ENCODE data around the gene TST. TPM values are rescaled to one million over a fixed set of nuclear protein-coding genes. Genes with fewer than 3 reads are reported as not detected.

TST gene
- total RNA-seq, 2 donors from 2014 or later: 8.9 to 9.3 TPM

DNA sequence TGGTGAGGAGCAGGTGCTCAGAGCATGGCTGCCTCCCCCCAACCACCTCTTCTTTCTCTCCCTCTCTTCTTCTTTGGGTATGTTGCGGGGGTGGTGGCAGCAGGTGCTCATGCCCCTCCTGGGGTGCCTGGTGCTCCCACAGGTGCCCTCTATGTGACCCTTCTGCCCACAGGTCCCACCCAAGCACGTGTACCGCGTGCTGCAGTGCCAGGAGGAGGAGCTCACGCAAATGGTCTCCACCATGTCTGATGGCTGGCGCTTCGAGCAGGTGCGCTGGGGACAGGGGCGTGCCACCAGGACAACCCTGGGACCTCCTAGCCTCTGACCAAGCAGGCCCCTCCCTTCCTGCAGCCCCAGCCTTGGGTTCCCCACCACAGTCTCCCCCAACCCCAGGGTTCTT is 38.0 kb upstream of the TST start:
- DNase-seq (ENCODE audit: low spot score): no peak
- intact Hi-C loops (cut with DNase I): no loop called here

DNA sequence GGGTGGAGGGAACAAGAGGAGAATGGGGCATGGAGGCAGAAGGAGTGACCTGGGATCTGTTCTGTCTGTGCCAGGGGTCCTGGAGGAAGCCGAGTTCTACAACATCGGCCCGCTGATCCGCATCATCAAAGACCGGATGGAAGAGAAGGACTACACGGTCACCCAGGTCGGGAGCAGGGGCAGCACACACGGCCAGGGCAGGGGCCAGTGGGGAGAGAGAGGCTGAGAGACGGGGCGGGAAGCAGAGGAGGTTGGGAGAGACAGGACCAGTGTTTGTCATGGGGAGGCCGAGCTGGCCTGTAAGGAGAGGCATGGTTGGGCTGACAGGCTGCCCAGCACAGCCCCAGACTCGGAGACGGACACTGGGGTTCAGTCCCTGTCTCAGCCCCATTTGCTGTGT is 37.0 kb upstream of the TST start:
- intact Hi-C loops (cut with DNase I): no loop called here

DNA sequence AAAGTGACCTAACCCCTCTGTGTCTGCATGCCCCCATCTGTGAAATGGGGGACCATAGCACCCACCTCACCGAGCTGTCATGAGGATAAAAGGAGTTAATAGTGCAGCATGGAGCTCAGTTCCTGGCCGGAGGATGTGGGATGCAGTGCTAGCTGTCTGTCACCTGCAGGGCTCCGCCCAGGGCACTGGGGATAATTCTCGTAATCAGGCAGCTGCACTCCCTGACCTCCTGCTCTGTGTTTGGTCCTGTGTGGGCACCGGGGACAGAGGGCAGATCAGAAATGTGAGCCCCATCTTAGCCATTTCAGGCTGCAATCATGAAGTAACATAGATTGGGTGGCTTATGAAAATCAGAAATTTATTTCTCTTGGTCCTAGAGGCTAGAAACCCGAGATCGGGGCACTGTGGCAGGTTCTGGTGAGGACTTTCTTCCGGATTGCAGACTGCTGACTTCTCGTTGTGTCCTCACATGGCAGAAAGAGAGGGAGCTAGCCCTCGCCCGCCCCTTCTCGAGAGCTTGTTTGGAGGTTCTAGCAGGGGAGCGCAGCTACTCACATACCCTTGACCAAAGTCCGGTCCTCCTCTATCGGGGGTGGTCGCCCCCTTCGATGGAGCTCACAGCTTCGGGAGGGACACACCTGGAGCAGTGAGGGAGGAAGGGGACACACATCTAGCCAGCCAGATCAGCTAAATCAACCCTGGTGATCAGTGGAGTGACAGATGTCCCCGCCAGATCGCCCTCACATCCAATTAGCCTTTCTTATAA is 35.5 kb upstream of the TST start:
- intact Hi-C loops (cut with DNase I): no loop called here
- DNase-seq (ENCODE audit: low spot score): no peak

More for the DNA sequence above, 37.0 kb upstream of the TST start:
- DNase-seq (ENCODE audit: low spot score): no peak

DNA sequence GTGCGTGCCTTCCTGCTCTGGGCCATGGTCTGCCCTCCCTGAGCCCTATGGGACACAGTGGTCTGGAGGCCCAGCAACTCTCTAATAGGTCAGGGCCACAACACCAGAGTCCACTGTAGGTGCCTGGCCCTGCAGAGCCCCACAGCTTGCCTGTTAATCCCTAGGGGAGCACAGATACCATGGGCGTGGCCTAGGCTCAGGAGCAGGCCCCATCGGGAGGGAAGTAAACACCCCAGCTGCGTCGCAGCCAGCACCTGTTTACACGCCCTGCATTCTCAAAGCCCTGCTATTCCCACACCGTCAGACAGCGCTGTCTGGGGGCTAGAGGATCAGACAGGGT is 34.8 kb upstream of the TST start:
- intact Hi-C loops (cut with DNase I): no loop called here
- no peak for DNase-seq (ENCODE audit: low spot score)

DNA sequence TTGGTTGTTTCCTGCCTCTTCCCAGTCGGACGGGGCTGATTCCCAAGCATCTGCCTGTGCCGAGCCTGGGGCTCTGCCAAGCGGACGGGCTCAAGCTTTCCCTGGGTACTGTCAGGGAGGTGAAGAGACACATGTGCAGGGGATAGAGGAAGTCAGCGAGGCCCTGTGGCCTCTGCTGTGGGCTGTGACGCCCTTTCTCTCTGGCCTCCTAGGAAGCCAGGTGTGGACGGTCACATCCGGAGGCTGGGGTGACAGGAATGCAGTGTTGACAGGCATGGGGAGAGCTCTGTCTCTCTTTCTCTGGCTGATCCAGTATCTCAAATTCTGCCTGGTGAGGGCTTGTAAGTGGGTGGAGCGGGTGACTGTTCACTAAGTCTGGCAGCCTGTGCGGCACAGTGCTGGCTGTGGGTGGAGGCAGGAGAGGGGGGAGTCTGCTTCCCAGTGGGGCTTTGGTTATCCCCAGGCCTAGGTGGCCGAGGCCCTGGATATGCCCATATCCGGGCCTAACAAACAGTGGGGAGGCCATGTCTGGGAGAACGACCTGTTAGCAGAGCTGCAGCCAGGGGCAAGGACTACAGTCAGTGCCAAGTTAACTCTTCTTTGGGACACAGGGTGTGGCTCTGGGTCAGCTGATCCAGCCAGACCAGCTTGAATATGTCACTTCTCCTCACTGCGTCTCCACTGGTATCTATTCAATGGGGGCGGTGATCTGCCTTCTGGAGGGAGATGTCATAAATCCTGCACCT is 34.2 kb upstream of the TST start:
- intact Hi-C loops (cut with DNase I): no loop called here
- DNase-seq (ENCODE audit: low spot score): no peak

DNA sequence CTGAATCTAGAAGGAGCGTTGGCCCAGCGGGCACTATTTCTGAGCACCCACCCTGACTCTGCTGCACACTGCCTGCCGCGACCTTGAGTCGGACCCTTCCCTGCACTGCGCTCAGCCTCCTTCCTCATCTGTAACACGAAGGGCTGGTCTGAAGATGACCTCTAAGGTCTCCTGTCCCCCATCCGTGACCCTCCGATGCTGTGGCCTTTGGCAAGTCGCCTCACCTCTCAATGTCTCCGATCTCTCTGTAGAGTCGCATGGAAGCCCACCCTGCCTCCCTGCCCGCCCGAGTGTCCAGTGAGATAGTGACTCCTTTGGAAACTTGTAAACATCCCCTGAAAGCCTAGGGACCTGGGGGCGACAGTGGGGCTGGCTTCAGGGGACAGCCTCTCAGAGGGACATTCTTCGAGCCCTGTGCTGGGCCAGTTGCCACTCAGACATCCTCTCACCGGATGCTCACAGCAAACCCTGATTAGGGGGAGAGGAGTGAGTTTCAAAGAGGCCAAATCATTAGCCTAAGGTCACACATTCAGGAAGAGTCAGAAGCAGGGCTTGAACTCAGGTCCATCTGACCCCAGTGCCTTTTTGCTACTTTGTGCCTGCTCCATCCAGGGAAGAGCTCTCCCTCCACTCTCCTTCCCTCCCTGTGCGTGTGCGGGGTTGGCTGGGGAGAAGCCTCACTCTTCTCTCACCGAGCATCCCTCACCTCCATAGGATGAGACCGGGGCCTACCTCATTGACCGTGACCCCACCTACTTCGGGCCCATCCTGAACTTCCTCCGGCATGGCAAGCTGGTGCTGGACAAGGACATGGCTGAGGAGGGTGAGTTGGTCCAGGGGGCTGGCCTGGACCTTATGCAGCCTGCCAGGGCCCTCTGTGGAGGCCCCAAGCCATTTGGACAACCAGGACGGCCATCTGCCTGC is 33.4 kb upstream of the TST start:
- DNase-seq (ENCODE audit: low spot score): peak; percentile 83
- intact Hi-C loops (cut with DNase I): no loop called here

DNA sequence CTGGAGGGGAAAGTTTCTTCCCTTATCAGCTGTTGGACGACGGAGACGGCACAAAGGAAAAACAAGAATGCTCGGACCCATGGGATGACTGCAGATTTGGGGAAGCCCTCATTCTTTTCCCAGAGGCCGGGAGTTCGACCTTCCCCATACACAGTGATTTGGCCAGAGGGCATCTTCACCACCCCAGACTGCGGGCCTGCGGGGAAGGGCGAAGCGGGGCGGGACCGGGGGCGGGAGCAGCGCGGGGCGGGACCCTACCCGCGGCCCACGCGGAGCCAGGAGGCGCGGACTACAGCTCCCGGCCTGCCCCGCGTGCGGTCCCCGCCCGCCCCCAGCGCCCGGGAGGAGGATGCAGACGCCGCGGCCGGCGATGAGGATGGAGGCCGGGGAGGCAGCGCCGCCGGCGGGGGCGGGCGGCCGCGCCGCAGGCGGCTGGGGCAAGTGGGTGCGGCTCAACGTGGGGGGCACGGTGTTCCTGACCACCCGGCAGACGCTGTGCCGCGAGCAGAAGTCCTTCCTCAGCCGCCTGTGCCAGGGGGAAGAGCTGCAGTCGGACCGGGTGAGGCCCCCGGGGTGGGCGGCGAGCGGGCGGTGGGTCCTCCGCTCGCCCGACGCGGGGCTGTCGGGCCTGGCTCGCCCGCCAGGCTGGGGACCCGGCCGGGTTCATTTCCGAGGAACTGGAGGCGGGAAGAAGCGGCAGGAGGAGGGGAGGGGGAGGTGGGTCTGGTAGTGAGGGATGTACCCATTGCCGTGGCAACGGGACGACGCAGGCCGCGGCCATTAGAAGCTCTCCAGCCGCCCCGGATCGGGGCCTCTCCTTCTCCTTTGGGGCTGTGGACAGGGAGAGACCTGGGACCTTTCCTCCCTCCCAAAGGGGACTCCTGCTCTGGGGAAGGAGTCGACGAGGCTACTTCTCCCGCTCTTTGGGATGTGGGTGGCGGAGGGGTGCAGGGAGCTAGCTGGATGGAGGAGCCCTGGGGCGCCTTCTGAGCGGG is 32.4 kb upstream of the TST start, which contains the start of gene KCTD17:
Gene KCTD17 (plus strand): TSS at position 352 of the 995 bp plus-strand sequence. CDS start 19 bp downstream, at position 371.
- DNase-seq (ENCODE audit: low spot score): peak; percentile 90
- intact Hi-C loops (cut with DNase I): no loop called here

DNA sequence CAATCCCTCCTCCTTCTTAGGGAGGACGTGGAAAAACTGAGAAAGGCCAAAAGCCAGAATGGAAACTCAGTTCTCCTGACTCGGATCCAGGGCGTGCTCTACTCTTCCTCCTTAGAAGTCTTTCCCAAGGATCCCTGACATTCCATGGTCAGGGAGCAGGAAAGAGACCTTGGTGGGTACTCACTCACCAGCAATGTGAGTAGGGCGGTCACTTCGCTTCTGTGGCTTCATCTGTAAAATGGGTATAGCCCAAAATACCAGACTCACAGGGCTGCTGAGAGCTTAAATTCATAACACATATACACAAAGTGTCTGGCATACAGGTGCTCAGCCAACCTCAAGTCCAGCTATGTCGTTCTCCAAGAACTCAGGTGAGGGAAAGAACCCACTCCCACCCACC is 31.7 kb upstream of the TST start:
- DNase-seq (ENCODE audit: low spot score): no peak
- intact Hi-C loops (cut with DNase I): no loop called here

DNA sequence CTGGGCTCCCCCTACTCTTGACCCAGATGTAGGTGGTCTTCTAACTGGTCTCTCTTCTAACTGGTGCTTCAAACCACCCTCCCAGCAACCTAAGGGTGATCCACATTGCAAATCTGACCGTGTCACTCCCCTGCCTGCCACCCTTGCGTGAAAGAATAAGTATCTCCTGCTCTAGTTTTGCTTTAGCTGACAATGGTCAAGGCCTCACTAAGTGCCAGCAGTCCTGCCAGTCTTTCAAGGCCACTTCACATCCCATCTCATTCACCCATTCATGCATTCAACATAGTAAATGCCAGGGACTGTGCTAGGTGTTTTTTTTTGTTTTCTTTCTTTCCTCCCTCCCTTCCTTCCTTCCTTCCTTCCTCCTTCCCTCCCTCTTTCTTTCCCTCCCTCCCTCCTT is 30.0 kb upstream of the TST start:
- no peak for DNase-seq (ENCODE audit: low spot score)
- intact Hi-C loops (cut with DNase I): no loop called here

DNA sequence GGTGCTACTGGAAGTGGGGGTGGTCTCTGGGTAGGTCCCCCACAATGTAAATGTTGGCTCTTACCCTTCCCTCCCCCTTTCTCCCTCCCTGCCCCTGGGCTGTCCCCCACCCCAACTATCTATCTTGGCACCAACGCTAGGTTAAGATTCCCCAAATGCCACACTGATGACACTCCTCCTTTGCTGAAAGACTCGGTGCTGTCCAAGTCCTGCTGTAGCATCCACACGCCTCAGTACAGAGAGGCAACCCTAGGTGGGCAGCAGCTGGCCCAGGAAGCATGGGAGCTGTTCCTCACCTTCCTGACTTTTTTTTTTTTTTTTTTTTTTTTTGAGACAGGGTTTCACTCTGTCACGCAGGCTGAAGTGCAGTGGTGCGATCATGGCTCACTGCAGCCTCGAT is 28.9 kb upstream of the TST start:
- DNase-seq (ENCODE audit: low spot score): no peak
- intact Hi-C loops (cut with DNase I): no loop called here

DNA sequence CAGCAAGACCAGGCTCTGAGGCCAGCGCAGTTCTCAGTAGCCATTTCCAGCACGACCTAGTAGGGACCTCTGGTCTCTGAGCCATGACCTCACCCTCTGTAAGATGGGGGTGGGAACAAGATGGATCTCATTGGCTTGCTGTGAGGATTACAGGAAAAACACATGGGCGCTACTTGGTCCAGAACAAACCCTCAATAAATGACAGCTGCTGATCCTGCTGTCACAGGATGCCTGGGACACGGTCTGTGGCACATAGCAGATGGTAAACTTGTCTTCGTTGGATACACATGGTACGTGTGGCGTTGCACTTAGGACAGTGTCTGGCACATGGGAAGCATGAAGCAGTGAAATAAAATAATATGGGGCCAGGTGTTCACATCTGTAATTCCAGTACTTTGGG is 27.8 kb upstream of the TST start:
- DNase-seq (ENCODE audit: low spot score): no peak
- intact Hi-C loops (cut with DNase I): no loop called here

DNA sequence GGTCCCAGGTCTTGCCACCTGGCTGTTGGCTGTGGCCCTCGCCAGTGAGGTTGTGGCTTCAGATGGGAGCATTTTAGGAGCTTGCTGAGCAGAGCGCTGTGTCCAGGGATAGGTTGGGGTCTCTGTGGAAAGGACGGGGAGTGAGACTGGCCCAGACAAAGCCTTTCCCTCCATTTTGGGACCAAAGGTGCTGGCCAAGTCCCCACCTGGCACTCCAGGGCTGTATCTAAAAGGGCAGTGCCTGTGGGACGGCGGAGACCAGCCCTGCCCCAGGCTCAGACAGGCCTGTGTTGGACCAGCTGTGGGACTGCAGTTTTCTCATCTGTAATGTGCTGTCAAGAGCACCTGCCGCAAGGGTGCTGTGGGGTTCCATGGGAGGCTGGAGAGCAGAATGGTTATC is 27.3 kb upstream of the TST start:
- no peak for DNase-seq (ENCODE audit: low spot score)
- intact Hi-C loops (cut with DNase I): no loop called here

DNA sequence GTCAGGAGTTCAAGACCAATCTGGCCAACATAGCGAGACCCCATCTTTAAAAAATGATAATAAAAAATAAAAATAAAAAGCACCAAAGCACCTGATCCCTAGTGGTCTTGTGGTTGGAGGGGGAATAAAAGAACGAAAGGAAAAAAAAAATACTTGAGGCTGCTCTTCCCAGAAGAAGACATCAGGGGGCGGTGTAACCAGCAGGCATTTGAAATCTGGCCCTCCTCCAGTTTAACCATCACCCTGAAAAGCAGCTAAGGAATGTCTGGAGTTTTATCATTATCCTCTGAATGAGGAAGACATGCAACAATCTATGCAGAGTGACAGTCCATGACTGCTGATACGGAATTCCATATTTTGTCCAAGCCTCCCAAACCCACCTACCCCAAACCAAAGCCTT is 26.7 kb upstream of the TST start:
- intact Hi-C loops (cut with DNase I): no loop called here
- no peak for DNase-seq (ENCODE audit: low spot score)

DNA sequence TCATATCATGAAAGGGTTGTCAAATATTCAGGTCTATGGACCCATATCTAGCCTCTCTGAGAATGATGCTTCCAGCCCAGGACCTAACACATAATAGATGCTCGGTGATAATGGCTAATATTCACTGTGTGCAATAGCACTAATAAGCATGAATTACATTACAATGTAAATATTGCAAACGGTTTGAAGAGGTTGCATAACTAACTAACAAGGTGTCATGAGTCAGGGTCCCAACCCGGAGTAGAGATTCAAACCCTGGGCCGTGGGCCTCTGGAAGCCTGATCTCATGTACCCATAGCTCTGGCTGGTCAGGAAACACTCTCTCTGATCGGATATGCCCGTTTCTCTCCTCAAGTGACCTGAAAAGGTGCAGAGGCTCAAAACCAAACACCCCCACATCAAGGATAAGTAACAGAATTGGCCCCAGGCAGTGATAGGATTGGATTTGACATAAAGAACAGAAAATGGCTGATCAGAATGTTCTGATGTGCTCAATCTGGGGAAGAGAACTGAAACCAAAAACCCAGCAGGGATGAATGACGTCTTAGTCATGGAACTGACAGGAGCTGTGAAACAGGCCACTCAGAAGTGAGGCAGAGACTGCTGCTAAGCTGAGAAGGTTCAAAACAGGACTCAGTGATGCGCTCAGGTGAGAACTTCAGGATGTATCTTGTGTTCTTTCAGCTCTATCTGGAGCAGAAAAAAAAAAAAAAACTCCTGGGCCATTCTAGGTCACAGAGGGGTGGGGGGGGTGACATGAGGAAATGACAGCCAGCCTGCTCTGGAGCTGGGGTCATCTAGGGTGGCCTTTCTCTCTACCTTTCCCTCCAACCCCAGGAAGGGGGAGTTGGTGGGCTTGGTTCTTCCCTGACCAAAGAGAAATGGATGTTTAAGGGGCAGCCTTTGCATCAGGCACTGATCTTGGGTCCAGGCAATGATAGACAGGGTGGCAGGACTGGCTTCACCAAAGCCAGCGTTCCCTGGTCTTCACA is 25.7 kb upstream of the TST start:
- intact Hi-C loops (cut with DNase I): no loop called here
- no peak for DNase-seq (ENCODE audit: low spot score)

DNA sequence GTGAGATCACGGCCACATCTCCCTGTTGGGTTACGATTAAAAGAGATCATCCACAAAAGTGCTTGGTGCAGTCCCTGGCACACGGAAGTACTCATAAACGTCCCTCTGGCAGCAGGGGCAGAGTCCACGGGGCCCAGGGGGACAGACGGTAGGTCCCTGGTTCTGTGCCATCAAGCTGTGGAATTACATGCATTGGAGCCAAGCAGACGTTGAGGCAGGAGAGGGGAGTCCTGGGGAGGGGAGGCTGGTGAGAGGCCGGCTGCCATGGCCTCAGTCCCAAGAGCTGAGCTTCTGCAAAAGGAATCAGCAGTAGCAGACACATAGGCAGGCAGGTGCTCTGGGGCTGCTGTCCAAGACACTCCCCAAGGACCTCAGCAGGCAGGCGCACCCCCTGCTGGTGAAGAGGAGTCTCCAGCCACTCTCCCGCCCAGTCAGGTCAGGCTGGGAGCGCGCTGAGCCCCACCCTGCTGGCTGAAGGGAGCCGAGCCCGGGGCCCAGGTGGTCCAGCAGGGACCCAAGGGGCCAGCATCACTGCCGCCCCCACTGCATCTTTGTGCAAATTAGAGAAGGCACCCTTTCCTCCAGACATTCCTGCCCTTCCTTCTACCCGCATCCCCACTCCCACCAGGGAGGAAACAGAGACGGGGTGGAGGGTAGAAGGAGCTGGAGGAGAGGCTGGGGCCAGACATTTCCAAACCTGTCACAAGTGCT is 24.7 kb upstream of the TST start:
- intact Hi-C loops (cut with DNase I): no loop called here
- no peak for DNase-seq (ENCODE audit: low spot score)

DNA sequence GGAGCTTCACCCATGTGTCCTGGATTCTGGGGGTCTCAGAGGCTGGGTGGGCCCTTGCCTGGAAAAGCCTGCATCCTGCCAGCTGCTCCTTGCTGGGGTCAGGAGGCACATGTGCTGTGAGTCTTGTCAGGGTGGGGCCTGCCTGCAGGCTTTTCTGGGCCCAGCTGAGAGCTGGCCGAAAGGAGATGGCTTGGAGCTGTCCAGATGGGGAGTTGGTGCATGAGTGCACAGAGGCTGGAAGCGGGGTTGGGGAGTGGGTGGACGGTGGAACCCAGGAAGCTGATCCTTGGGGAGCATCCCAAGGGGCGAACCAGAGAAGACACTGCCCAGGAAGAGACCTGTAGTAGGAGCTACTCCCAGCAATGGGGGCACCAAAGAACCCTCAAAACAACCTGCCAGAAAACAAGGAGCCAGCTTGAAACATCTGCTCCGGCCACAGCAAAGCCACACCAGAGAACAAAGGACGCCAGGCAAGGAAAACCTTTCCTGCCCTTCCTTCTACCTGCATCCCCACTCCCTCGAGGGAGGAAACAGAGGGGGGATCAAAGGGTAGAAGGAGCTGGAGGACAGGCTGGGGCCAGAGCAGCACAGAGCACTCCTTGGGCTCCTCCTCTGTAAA is 24.1 kb upstream of the TST start:
- intact Hi-C loops (cut with DNase I): no loop called here
- no peak for DNase-seq (ENCODE audit: low spot score)

DNA sequence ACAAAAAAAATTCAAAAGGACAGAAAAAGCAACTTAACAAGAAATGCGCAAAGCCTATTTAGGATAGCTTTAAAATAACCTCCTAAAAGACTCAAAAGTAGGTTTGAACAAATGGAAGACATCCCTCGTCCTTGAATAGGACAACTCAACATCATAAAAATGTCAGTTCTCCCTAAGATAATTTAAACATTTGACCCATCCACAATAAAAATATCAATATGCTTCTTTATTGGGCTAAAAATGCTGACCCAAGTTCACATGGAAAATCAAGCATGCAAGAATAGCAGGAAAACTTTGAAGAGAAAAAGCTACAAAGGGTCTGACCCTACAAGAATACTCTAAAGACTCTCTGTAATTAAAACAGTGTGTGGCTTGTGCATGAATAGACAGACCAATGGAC is 20.2 kb upstream of the TST start:
- intact Hi-C loops (cut with DNase I): no loop called here
- no peak for DNase-seq (ENCODE audit: low spot score)

Data from posterior vena cava (tissue), 2 donors.